IMR-90 (cell line): ENCODE results near the gene PLXNC1. TPM values are rescaled to one million over a fixed set of nuclear protein-coding genes. Genes with fewer than 3 reads are reported as not detected.
A peak's percentile ranks its signal among the peaks of the same experiment; 100 is the strongest.

Experiments used
- ATAC-seq: fragments of 200-7000 bp; cut with Tn5 transposase; 2 replicates; pipeline ENCODE4 v1.9.1; 2020; ENCODE audit warnings: low read depth, mild to moderate bottlenecking, moderate library complexity
- BruUV-seq: library from RNA; stranded (reverse); fragments of 400-500 nt; replicated peaks from 2 replicates; lab custom pipeline; 2021; lab: Mats Ljungman, UMichigan
- CTCF ChIA-PET: fragments of 300-600 bp; formaldehyde crosslinking; extraction: SDS; loops from one replicate; lab custom pipeline; 2021; ENCODE audit warnings: antibody characterized with exemption; lab: Yijun Ruan, JAX
- POLR2A ChIA-PET: fragments of 300-600 bp; sonication (Branson Sonifier 250); formaldehyde crosslinking; loops from one replicate; lab custom pipeline; 2022; ENCODE audit warnings: antibody characterized with exemption; ENCODE audit not compliant: unreplicated experiment; lab: Charles Lee
- DNase-seq: peaks from one replicate; pipeline ENCODE4 v3.0.0; 2013
- H2AFZ ChIP-seq: replicated peaks from 2 replicates; pipeline ENCODE3; 2013; ENCODE audit warnings: low read length, mild to moderate bottlenecking; ENCODE audit not compliant: poor library complexity
- H2AK5ac ChIP-seq: 2 replicates; pipeline ENCODE4 v1.6.1; 2013; ENCODE audit warnings: low read depth, low read length, inconsistent platforms
- H2AK9ac ChIP-seq: replicated peaks from 2 replicates; pipeline ENCODE3; 2013; ENCODE audit warnings: mild to moderate bottlenecking, low read depth, low read length, moderate library complexity; ENCODE audit not compliant: poor library complexity
- H2BK120ac ChIP-seq: 2 replicates; pipeline ENCODE4 v1.6.1; 2013; ENCODE audit warnings: low read depth, low read length, inconsistent platforms
- H2BK15ac ChIP-seq: 3 replicates; pipeline ENCODE4 v1.6.1; 2013; ENCODE audit warnings: low read depth, low read length, inconsistent platforms
- H2BK20ac ChIP-seq: 2 replicates; pipeline ENCODE4 v1.6.1; 2013; ENCODE audit warnings: low read depth, mild to moderate bottlenecking, inconsistent platforms, low read length, moderate library complexity
- H2BK5ac ChIP-seq: 2 replicates; pipeline ENCODE4 v1.6.1; 2013; ENCODE audit warnings: mild to moderate bottlenecking, low read depth, low read length, inconsistent platforms; ENCODE audit not compliant: poor library complexity, severe bottlenecking
- H3K14ac ChIP-seq: replicated peaks from 2 replicates; pipeline ENCODE4 v1.6.1; 2013; ENCODE audit warnings: low read depth, low read length, inconsistent platforms
- H3K18ac ChIP-seq: 2 replicates; pipeline ENCODE4 v1.6.1; 2013; ENCODE audit warnings: low read depth, low read length, control low read depth
- H3K23ac ChIP-seq: 2 replicates; pipeline ENCODE4 v1.6.1; 2013; ENCODE audit warnings: low read depth, low read length, inconsistent platforms
- H3K27ac ChIP-seq: 2 replicates; pipeline ENCODE4 v1.5.1; 2013; ENCODE audit warnings: mild to moderate bottlenecking, control low read depth, low read length; ENCODE audit not compliant: insufficient read depth
- H3K27me3 ChIP-seq: 2 replicates; pipeline ENCODE4 v1.6.1; 2013; ENCODE audit warnings: low read length; ENCODE audit not compliant: control insufficient read depth, insufficient read depth
- H3K36me3 ChIP-seq: 2 replicates; pipeline ENCODE4 v1.6.1; 2013; ENCODE audit warnings: low read length, mixed read lengths; ENCODE audit not compliant: control insufficient read depth, insufficient read depth
- H3K4ac ChIP-seq: 2 replicates; pipeline ENCODE4 v1.6.1; 2013; ENCODE audit warnings: low read depth, low read length, inconsistent platforms
- H3K4me1 ChIP-seq: 2 replicates; pipeline ENCODE4 v1.6.1; 2013; ENCODE audit warnings: low read length, mixed read lengths; ENCODE audit not compliant: control insufficient read depth, insufficient read depth
- H3K4me2 ChIP-seq: 2 replicates; pipeline ENCODE4 v1.6.1; 2013; ENCODE audit warnings: low read depth, mild to moderate bottlenecking, control low read depth, low read length, moderate library complexity
- H3K4me3 ChIP-seq: 2 replicates; pipeline ENCODE4 v1.5.1; 2013; ENCODE audit warnings: low read depth, mild to moderate bottlenecking, control low read depth, low read length, moderate library complexity; ENCODE audit not compliant: insufficient read depth
- H3K56ac ChIP-seq: 2 replicates; pipeline ENCODE4 v1.6.1; 2013; ENCODE audit warnings: low read length, inconsistent platforms; ENCODE audit not compliant: insufficient read depth; ENCODE audit errors: extremely low read depth
- H3K79me1 ChIP-seq, 2 experiments: 2 replicates each; pipeline ENCODE4 v1.6.1; 2013; ENCODE audit warnings: low read length in 2 of 2, inconsistent platforms in 1 of 2, low read depth in 1 of 2
- H3K9ac ChIP-seq: 2 replicates; pipeline ENCODE4 v1.6.1; 2013; ENCODE audit warnings: low read depth, low read length, control low read depth
- H3K9me1 ChIP-seq: 2 replicates; pipeline ENCODE4 v1.6.1; 2013; ENCODE audit warnings: low read length, inconsistent platforms; ENCODE audit not compliant: insufficient read depth
- H3K9me3 ChIP-seq: 2 replicates; pipeline ENCODE4 v1.6.1; 2013; ENCODE audit warnings: low read length; ENCODE audit not compliant: control insufficient read depth, insufficient read depth
- H4K20me1 ChIP-seq: 2 replicates; pipeline ENCODE4 v1.6.1; 2013; ENCODE audit warnings: low read length, inconsistent platforms; ENCODE audit not compliant: insufficient read depth
- H4K5ac ChIP-seq: 2 replicates; pipeline ENCODE4 v1.6.1; 2013; ENCODE audit warnings: mild to moderate bottlenecking, low read depth, low read length, control low read depth
- H4K8ac ChIP-seq, 2 experiments: 2 replicates each; pipeline ENCODE4 v1.6.1; 2013; ENCODE audit warnings: low read depth in 2 of 2, low read length in 2 of 2, control low read depth in 1 of 2, inconsistent platforms in 1 of 2
- H4K91ac ChIP-seq: 2 replicates; pipeline ENCODE4 v1.6.1; 2013; ENCODE audit warnings: low read depth, low read length, inconsistent platforms; ENCODE audit not compliant: insufficient read depth
- BHLHE40 ChIP-seq: fragments of 150-350 bp; IDR thresholded peaks from 2 replicates; pipeline ENCODE4 v1.6.1; 2016; ENCODE audit warnings: mild to moderate bottlenecking, low read depth, low read length
- CTCF ChIP-seq: conservative IDR thresholded peaks from 2 replicates; pipeline ENCODE4 v1.5.1; 2012; ENCODE audit warnings: mild to moderate bottlenecking, low read depth, low read length, improper control_type of control experiment
- ELK1 ChIP-seq: fragments of 150-350 bp; IDR thresholded peaks from 2 replicates; pipeline ENCODE4 v1.6.1; 2016; ENCODE audit warnings: low read depth, mild to moderate bottlenecking, low read length, moderate library complexity, borderline replicate concordance
- FOS ChIP-seq: fragments of 150-350 bp; IDR thresholded peaks from 2 replicates; pipeline ENCODE4 v1.6.1; 2016; ENCODE audit warnings: low read depth, low read length
- MXI1 ChIP-seq: IDR thresholded peaks from 2 replicates; pipeline ENCODE4 v1.6.1; 2012; ENCODE audit warnings: low read depth, mild to moderate bottlenecking, low read length, moderate library complexity, borderline replicate concordance
- RCOR1 ChIP-seq: IDR thresholded peaks from 2 replicates; pipeline ENCODE4 v1.6.1; 2012; ENCODE audit warnings: mild to moderate bottlenecking, low read length, improper control_type of control experiment; ENCODE audit not compliant: insufficient replicate concordance
- RFX5 ChIP-seq: IDR thresholded peaks from 2 replicates; pipeline ENCODE4 v1.8.0; 2012; ENCODE audit warnings: low read depth, mild to moderate bottlenecking, low read length, moderate library complexity
- USF2 ChIP-seq: fragments of 150-350 bp; IDR thresholded peaks from 2 replicates; pipeline ENCODE4 v1.6.1; 2017; ENCODE audit warnings: mild to moderate bottlenecking, antibody characterized with exemption, low read length, low read depth
- WGBS, 2 experiments: methylation state at CpG; one replicate each; pipeline versions ENCODE4 v1.1.5 to v1.1.7; 2013; ENCODE audit warnings: missing lambda C conversion rate in 2 of 2; ENCODE audit not compliant: insufficient read length in 1 of 2; ENCODE audit errors: extremely low coverage in 2 of 2; 5-methylcytosine and 5-hydroxymethylcytosine counted together
- dilution Hi-C: fragments of 300-500 bp; cut with HindIII; formaldehyde crosslinking; loops from one replicate; pipeline ENCODE4 v1.14.3; 2018; ENCODE audit warnings: low sequenced_read_pairs; ENCODE audit not compliant: unreplicated experiment
- in situ Hi-C: fragments of 300-500 bp; cut with MboI; formaldehyde crosslinking; loops from 3 replicates; pipeline ENCODE4 v1.14.3; 2019; ENCODE audit warnings: low sequenced_read_pairs, inconsistent platforms, mixed read lengths
- intact Hi-C: fragments of 100-400 bp; cut with micrococcal nuclease; formaldehyde crosslinking; loops from 2 replicates; pipeline ENCODE4 v1.10.0; 2022
- polyA plus RNA-seq, 3 experiments: library from polyadenylated mRNA; depleted of rRNA; stranded (reverse); fragments of >200 nt; gene quantifications; 2 replicates each; pipeline ENCODE4 v1.2.3, GENCODE V29; 2012; ENCODE audit warnings: low replicate concordance in 1 of 3
- total RNA-seq: library from RNA; depleted of rRNA; stranded (reverse); fragments of >200 nt; gene quantifications from 2 replicates; pipeline ENCODE4 v1.2.3, GENCODE V29; 2012

Gene PLXNC1
- total and polyA plus RNA-seq, 2 of the 4 experiments (the other 2 are of a cell fraction), result 1.0 to 1.6 TPM

- peaks cover 12% of the 10 kb centered on the region for H3K4me1 ChIP-seq
- dilution Hi-C loops, result no loop called here
Measured at GRCh38 chr12:94265966-94266745, 117.8 kb downstream of the PLXNC1 start.

More at GRCh38 chr12:94265966-94266745, 117.8 kb downstream of the PLXNC1 start:
- POLR2A ChIA-PET, result no interaction called here
- no peaks in the 10 kb centered on the region for H4K20me1 ChIP-seq
- in situ Hi-C loops (no loop called here), intact Hi-C loops (loop anchor here (5.0 kb wide), 2 partner anchors 94 to 161 kb away; no protein-coding TSS in a partner anchor)
- no peak for TF ChIP-seq FOS
- TF ChIP-seq USF2, result no peak
- TF ChIP-seq MXI1, result no peak
- TF ChIP-seq RCOR1, result no peak
- no peak for TF ChIP-seq CTCF
- TF ChIP-seq ELK1, result no peak
- TF ChIP-seq RFX5, result no peak
- no peak for TF ChIP-seq BHLHE40
- H3K4me3 ChIP-seq, result no peak overlapping the region
- no peak overlapping the region for H2AK9ac ChIP-seq
- peaks cover 5% of the 10 kb centered on the region for H3K9me1 ChIP-seq
- H3K4me2 ChIP-seq, result no peak overlapping the region
- no peaks in the 10 kb centered on the region for H3K36me3 ChIP-seq
- 0 out of 2 replicates have a peak overlapping the region, but pooled peaks have one; percentile 7 for H4K91ac ChIP-seq
- no peak overlapping the region; the same call in 1 of the 2 replicates for H3K4ac ChIP-seq
- H2AK5ac ChIP-seq, result peak overlapping the region; percentile 25; the same call in 1 of the 2 replicates
- ATAC-seq (no peak), DNase-seq (no peak)
- no peak overlapping the region for H2BK15ac ChIP-seq
- H3K18ac ChIP-seq, result peak overlapping the region; percentile 32
- H3K27ac ChIP-seq, result peak overlapping the region; percentile 81; the same call in 1 of the 2 replicates
- CTCF ChIA-PET, result no interaction called here
- H4K8ac ChIP-seq, result no peak overlapping the region; a peak in 2 of 4 replicates
- no peak overlapping the region for H3K56ac ChIP-seq
- no peak overlapping the region; the same call in 1 of the 2 replicates for H2BK20ac ChIP-seq
- no peak overlapping the region for H2AFZ ChIP-seq
- no peak overlapping the region for H3K14ac ChIP-seq
- H3K27me3 ChIP-seq, result no peaks in the 10 kb centered on the region
- H2BK5ac ChIP-seq, result no peak overlapping the region
- no peak overlapping the region for H3K9ac ChIP-seq
- H3K9me3 ChIP-seq, result no peaks in the 10 kb centered on the region
- no TSS peak for BruUV-seq
- WGBS, 2 experiments, result 100% methylated on average over 3 of the region's 14 CpGs; no CpG with 5 or more reads in 1 of the 2 experiments
- no peaks in the 10 kb centered on the region for H3K79me1 ChIP-seq
- H3K23ac ChIP-seq, result no peak overlapping the region
- H4K5ac ChIP-seq, result peak overlapping the region; percentile 3; the same call in 1 of the 2 replicates
- no peak overlapping the region for H2BK120ac ChIP-seq
